Measurements from ENCODE around the gene PSMD13.

The PSMD13 gene

DNA sequence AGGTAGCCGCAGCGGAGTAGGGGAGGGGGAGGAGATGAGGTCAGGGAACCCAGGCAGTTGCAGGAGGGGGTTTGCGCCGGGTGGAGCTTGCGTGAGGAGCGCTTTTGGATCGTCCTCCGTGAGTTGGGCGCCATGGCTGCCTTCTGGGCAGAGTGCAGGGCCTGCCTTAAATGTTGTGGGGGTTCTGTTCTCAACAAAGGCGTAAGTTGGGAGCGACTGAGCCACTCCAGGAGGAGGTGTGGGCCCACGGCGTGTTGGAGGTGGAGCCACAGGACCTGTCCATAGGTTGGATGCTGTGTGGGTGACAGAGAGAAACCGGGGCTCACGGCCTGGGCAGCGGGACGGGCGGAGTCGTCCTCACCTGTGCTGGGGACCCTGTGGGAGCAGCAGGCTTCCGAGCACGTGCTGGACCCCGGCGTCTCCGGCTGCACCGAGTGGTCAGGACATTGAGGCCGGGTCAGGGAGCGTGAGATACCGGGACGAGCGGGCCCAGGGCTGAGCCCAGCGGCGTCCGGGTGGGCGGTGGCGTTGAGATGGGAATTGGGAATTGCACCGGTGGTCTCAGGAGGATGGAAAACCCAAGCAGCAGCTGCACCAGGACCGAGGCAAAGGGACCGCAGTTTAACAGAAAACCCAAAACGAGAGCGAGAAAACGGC lies 51.2 kb downstream of the PSMD13 start:
- no peak for DNase-seq (ENCODE audit: low read depth in 2 of 2)

DNA sequence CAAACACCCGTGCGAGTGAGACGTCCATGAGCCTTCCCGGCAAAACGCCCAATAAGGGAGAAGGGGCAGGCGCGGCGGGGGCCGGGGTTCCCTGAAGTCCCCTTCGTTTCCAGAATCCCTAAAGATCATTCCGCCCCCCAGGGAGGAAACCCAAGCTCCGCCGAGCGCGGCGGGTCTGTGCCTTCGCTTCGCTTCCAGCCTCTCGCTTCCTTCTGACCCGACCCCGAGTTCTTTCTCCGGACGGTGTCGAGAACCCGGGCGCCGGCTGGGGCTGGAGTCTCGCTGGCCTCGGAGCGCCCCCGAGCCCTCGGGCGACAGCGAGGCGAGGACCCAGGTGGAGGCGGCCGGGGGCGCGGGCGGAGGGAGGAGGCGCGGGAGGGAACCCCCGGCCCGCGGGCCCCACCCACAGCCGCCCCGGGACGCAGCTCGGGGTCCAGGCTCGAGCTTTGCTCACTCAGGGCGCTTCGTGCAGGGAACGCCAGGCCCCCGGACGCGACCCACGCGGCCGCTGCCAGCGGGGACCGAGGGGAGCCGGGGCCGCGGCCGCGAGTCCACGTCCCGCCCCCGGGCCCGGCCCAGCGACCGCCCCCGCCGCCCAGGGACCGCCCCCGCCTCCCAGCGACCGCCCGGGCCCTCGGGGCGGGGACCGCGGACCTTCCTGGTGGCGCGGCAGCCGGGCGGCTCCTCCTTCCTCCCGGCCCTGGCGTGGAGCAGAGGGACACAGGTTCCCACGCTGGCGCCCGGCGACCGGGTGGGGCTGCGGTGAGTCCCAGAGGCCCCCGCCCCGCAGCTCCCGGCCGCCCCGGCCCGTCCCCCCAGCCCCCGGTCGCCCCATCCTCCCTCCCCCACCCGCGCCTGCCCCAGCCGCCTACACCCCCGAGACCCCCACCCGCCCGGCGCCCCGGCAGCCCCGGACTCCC lies 52.0 kb downstream of the PSMD13 start, which contains the start of gene PGGHG:
Gene PGGHG, plus strand, starts transcription at position 649 of the 920 bp plus-strand sequence. CDS start 691 bp downstream, outside the sequence.
- DNase-seq (ENCODE audit: low read depth in 2 of 2): no peak

DNA sequence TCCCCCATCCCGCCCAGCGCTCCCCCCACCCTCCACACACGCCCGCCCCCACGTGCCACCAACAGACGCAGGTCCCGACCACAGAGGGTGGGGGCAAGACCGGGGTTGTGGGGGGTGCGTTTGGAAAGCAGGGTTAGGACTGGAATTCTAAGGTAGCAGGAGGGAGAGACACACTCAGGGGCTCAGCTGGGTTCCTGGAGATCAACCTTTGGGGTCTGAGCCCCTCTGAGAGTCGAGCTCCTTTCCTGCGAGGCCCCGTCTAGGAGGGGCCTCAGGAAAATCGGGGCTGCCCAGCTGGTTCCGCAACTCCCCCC lies 52.6 kb downstream of the PSMD13 start:
- no peak for DNase-seq (ENCODE audit: low read depth in 2 of 2)

DNA sequence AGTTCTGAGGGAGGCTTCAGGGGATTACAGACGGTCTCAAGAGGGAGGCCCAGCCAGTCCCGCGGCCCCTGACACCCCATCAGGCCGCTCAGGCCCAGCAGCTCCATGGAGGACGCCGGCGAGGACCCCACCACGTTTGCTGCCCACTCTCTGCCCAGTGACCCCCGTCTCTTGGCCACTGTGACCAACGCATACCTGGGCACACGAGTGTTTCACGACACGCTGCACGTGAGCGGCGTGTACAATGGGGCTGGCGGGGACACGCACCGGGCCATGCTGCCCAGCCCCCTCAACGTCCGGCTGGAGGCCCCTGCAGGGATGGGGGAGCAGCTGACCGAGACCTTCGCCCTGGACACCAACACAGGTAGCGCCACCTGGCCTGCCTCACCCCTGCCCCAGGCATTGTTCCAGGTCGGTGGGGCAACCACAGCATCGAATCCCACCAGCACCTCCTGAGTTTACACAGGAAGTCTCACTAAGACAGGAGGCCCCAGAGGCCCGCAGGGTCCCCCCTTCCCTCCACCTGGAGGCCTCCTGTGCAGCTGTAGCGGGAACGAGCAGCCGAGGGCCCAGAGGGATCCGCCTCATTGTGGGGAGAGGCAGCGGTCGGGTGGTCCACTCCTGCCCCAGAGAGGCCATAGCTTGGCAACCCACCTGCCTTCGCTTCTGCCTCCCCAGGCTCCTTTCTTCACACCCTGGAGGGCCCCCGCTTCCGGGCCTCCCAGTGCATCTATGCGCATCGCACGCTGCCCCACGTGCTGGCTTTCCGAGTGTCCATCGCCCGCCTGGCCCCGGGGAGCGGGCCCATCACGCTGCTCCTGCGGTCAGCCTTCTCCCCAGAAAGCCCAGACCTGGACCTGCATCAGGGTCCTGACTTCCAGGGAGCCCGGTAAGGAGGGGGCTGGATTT lies 53.2 kb downstream of the PSMD13 start:
- DNase-seq (ENCODE audit: low read depth in 2 of 2): no peak

DNA sequence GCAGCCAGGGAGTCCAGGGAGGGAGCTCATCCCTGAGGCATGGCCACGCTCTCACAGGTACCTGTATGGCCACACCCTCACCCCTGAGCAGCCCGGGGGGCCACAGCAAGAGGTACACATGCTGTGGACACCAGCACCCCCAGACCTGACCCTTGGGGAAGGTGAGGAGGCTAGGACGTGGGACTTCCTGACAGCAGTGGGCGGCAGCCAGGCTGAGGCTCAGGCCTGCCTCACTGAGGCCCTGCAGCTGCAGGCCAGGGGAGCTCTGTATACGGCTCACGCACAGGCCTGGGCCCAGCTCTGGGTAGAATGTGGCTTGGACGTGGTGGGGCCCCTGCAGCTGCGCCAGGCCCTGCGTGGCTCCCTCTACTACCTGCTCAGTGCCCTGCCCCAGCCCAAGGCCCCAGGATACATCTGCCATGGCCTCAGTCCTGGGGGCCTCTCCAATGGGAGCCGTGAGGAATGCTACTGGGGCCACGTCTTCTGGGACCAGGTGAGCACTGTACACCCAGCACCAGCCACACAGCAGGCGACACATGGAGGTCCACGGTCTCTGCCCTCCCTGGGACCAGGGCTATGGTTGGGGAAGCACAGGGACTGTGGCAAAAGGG lies 54.0 kb downstream of the PSMD13 start:
- no peak for DNase-seq (ENCODE audit: low read depth in 2 of 2)

DNA sequence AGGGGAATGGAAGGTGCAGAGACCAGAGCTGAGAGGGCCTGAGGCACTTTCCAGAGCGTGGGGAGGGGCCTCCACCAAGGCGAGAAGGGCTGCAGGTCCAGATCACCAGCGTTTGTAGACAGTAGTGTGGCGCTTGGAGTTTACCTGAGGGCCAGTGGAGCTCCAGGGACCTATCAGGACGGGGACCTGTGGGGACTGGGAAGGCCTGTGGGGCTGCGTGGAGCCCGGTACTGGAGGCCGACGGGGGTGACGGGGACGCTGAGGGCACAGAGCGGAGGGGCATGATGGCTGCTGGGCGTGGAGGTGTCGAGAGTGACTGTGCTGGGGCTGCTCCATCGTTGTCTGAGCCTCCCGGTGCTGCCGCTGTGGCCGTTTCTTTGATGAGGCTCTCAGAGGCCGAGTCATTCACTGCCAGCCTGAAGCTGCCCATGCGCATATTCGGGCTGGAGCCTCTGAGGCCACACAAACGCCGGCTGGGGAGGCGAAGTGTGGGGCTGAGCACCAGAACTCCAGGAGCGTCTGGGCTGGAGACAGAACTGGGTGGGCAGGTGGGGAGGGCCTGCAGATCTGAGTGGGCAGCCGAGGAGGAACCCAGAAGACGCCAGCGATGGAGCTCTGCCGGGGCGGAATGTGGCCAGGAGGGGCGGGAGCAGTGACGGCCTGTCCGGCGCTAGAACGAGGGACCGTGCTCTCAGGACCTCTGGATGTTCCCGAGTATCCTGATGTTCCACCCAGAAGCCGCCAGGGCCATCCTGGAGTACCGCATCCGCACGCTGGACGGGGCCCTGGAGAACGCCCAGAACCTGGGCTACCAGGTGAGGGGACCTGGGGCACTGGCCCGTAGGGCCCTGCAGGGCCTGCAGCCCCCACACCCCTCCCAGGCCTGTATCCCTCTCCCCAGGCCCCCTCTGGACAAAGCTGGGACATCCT lies 54.8 kb downstream of the PSMD13 start:
- no peak for DNase-seq (ENCODE audit: low read depth in 2 of 2)

DNA sequence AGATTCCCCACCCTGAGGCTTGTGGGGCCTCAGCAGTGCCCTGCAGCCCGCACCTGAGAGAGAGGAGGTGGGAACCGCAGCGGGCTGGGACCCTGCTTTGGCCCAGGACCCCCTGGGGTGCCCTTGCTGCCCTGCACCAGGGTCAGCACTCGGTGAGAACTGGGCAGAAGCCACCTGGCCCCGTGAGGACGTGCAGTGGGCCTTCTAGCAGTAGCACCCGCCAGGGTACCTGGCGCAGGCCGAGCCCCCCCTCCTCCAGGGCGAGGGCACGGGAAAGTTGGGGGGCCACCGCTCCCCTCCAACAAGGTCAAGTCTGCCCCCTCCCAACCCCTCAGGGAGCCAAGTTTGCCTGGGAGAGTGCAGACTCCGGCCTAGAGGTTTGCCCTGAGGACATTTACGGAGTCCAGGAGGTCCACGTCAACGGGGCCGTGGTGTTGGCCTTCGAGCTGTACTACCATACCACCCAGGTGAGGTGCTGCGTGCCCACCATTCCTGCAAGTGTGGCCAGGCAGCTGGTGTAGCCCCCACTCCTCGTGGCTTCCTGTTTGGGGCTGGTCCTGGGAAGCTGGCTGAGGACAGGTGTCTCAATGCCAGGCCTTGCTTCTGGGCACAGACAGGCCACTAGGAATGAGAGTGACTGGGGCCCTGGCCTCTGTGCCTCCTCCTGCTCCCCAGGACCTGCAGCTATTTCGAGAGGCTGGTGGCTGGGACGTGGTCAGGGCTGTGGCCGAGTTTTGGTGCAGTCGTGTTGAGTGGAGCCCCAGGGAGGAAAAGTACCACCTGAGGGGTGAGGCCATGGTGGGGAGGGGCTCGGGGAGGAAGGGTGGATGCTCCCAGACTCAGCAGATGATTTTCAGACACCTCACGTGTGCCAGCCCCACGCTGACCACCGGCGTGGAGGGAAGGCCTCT lies 55.7 kb downstream of the PSMD13 start:
- no peak for DNase-seq (ENCODE audit: low read depth in 2 of 2)

DNA sequence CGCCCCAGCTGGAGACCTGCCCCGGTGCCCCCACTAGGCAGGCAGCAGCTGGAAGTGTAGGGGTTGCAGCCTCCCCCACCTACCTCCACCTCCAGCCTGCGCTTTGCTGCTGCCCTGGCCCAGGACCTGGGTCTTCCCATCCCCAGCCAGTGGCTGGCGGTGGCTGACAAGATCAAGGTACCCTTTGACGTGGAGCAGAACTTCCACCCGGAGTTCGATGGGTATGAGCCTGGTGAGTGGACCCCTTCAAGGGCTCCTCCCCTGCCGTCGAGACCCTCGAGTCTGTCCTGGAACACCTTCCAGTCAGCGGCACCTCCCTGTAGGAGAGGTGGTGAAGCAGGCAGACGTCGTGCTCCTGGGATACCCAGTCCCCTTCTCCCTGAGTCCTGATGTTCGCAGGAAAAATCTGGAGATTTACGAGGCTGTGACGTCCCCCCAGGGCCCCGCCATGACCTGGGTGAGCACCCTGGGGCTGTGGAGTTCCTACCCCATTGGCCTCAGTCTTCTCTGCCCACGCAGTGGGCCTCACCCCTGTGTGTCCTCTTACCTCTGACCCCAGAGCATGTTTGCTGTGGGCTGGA lies 56.6 kb downstream of the PSMD13 start:
- DNase-seq (ENCODE audit: low read depth in 2 of 2): no peak

DNA sequence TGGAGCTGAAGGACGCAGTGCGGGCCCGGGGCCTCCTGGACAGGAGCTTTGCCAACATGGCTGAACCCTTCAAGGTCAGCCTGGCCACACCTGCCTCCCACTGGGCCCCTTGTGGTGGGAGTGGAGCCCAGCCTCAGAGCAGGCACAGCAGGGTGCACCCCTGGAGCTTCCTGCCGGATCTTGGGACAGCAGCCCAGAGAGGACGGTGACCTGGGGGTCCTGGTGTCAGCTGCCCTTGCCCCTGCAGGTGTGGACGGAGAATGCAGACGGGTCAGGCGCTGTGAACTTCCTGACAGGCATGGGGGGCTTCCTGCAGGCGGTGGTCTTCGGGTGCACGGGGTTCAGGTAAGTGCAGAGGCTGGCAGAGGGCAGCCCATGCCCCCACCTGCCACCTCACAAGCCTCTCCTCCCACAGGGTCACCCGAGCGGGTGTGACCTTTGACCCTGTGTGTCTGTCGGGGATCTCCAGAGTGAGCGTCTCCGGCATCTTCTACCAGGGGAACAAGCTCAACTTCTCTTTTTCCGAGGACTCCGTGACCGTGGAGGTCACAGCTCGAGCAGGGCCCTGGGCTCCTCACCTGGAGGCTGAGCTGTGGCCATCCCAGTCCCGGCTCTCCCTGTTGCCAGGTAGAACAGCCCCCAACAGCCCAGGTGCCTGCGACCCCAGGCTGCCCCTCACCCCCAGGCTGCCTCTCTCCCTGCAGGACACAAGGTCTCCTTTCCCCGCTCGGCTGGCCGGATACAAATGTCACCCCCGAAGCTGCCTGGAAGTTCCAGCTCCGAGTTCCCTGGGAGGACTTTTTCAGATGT lies 57.3 kb downstream of the PSMD13 start:
- no peak for DNase-seq (ENCODE audit: low read depth in 2 of 2)

DNA sequence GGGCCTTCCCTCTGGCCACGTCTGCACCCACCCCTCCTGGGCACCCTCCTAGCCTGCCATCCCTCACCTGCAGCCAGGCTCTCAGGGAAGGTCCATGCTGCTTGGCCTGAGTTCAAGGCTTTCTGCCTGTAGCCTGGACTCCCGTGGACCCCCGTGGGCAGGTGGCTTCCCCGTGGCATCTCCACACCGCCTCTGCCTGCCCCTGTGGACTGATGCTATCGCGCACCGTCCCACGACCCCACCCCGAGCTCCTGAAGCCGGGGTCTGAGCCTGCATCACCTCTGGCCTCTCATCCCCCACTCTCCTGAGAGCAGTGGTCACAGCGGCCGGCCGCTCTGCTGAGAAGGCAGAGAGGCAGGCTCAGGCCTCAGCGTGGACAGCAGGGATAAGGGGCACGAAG lies 58.0 kb downstream of the PSMD13 start:
- DNase-seq (ENCODE audit: low read depth in 2 of 2): no peak

DNA sequence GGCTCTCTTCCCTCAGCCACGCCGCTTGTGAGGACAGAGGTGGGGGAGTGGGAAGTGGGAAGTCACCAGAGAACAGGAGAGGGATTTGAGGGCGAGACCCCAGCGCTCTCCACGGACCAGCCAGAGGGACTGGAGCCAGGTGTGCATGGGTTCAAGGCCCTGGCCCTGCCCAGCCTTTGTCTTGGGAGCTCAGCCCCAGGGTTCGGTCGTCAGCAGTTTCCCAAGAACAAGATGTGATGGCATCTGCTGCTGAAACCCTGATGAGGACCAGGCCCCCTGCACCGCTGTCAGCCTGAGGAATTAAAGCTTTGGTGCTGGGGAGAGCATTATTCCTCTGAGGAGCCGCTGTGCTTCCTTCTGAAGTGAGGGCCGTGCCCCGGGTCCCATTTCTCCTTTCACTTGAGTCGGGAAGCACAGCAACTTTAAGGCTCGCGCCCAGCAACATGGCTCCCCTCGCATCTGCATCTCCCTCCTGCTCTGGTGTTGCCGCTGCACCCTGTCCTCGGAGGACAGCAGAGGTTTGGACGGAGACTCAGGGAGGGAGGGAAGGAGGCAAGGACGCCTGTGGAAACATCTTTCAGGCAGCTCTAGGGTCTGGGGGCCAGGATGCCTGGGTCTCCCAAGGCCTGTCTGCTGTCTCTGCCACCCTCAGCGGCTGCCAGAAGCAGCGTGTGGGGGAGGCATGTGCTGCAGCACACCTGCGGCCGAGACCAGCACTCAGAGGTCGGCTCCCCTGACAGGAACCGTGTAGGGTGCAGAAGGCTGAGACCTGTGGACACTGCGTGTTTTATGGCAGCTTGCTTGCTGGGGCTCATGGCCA lies 58.8 kb downstream of the PSMD13 start:
- no peak for DNase-seq (ENCODE audit: low read depth in 2 of 2)

DNA sequence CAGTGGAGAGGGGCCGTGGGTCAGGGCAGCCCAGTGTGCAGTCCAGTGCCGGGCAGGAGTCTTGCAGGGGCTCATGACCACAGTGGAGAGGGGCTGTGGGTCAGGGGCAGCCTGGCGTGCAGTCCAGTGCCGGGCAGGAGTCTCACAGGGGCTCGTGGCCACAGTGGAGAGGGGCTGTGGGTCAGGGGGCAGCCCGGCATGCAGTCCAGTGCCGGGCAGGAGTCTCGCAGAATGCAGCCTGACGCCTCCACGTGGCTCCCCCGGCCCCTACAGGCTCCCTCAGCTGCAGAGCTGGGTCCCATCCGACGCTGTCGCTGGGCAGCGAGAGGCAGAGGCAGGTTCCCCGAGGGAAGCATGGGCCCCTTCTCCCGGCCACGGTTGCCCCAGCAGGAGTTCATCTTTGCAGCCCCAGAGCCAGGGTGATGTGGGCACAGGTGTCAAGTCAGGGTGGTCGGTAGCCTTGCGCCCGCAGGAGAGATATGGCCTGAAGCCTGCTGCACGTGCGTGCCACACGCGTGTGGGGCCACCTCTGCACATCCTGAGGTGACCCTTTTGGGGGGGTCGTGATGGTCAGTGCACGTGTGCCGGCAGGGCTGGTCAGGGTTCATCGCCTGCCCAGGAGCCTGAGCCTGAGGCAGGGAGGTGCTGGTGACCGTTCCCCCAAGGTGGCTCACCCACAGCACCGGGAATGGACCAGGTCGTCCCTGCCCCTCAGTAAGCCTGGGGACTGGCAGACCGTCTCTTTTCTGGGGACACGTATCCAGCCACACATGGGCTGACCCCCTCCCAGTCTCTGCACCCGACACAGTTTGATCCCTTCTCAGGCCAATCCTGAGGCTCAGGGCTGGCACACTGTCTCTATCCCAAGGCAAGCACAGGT lies 59.6 kb downstream of the PSMD13 start:
- no peak for DNase-seq (ENCODE audit: low read depth in 2 of 2)

DNA sequence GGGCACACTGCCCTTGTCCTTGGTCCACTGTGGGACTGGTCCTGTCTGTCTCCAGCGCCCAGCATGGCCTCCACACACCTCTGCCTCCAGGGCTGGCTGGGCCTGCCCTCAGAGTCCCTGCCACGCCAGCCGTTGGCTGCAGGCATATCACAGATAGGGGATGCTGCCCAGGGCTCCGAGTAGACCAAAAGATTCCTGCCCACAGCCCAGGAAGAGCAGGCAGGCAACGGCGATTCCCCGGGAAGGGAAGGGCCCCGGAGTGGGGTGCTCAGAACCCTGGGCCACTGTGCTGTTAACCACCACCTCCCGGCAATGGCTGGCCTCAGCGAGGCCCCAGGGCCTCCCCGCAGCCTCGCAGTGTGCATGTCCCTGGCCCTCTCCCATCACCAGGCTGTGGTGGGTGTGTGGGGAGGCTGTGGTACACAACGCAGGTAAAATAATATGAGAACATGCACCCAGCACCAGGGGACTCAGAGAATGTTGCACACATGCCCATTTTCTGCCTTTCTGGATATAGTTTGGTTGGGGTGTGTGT lies 60.3 kb downstream of the PSMD13 start:
- DNase-seq (ENCODE audit: low read depth in 2 of 2): no peak

DNA sequence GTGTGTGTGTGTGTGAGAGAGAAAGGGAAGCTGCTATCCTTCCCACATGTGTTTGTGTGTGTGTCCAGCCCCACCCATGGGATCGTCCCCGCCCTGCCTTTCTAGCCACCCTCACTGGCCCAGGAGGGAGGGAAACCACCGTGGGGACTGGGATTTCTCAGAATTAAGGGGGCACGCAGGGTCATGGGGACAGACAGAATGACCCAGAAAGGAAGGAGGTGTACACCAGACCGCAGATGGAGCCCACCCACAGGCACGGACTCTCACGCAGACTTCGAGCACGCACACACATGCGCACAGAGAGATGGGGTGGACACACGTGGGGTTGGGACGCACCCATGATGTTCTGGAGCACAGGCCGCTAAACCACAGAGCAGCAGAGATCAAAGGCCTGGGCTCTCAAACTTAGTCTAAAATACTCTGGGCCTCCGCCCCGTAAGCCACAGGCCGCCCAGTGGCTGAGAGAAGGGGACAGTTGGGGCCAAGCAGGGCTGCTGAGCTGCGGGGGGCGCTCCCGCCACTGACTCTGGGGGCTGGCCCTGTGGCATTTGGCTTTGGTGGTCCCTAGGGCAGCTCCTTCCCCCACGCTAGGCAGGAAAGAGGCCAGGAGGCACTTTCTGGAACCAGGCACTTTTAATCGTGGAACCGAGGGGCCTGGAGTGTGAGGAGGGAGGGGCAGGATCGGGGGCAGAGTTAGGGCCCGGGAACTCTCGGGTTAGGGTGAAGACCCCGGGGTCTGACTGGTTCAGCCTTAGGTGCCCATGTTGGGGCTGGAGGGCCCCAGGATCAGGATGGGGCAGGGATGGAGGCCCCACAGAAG lies 61.0 kb downstream of the PSMD13 start:
- DNase-seq (ENCODE audit: low read depth in 2 of 2): no peak

DNA sequence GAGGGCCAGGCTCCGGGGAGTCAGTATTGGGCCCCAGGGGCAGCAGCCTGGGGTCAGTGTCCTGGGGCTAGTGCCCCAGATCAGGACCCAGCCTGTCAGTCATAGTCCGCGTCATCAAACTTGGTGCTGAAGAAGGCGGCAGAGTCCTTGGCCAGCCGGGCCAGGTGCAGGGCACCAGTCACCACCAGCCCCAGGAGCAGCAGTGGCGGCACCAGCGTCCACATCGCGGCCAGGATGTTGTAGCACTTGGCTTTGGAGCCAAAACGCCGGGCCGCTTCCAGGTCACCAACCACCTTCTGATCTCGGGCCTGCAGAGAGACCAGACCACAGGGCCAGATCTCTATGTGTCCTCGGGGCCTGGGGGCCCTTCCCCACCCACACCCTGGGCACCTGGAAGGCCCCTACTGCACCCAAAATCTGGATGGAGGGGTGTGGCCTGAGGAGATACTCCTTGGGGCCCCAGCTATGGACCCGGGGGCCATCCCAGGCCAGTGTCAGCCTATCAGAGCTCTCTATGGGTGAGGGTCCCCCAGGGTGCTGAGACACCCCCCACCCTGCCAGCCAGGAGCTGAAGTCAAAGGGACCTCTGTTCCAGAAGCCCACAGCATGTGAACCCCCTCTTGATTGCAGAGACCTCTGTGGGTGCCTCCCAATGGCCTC lies 61.8 kb downstream of the PSMD13 start:
- DNase-seq (ENCODE audit: low read depth in 2 of 2): no peak

Data from stimulated activated CD4-positive, alpha-beta T cell treated with anti-CD3 and anti-CD28 coated beads, Interleukin-4, amount 100 ng/mL, for 48 hours (primary cell).